GM12878 (cell line): Measurements from ENCODE around the gene CTRB1. TPM values are rescaled to one million over a fixed set of nuclear protein-coding genes. Genes with fewer than 3 reads are reported as not detected.

Source experiments
- ATAC-seq: fragments of 200-7000 bp; cut with Tn5 transposase; 3 replicates; pipeline ENCODE4 v1.9.1; 2020; ENCODE audit warnings: mild to moderate bottlenecking, moderate library complexity
- BruUV-seq: library from RNA; stranded (reverse); fragments of 400-500 nt; replicated peaks from 2 replicates; lab custom pipeline; 2021; lab: Mats Ljungman, UMichigan
- CTCF ChIA-PET: fragments of 300-600 bp; sonication (Branson Sonifier 250); formaldehyde crosslinking; extraction: SDS; loops from one replicate; lab custom pipeline; 2021; ENCODE audit warnings: inconsistent platforms; lab: Yijun Ruan, JAX
- POLR2A ChIA-PET: fragments of 350-600 bp; formaldehyde crosslinking; extraction: SDS; loops from one replicate; lab custom pipeline; 2021; ENCODE audit warnings: inconsistent platforms; lab: Charles Lee
- RAD21 ChIA-PET: fragments of 300-600 bp; sonication (Branson Sonifier 250); formaldehyde crosslinking; loops from one replicate; lab custom pipeline; 2023; ENCODE audit warnings: antibody characterized with exemption; ENCODE audit not compliant: unreplicated experiment; lab: Charles Lee
- SMC1A ChIA-PET: fragments of 300-600 bp; sonication (Branson Sonifier 250); formaldehyde crosslinking; loops from one replicate; lab custom pipeline; 2023; ENCODE audit not compliant: unreplicated experiment, uncharacterized antibody; lab: Charles Lee
- DNase-seq: peaks from one replicate; pipeline ENCODE4 v3.0.0-alpha.2; 2011; ENCODE audit warnings: low read depth, low spot score
- FAIRE-seq: peaks from 3 replicates; lab custom pipeline; 2011; peaks lifted over from hg19 to GRCh38; lab: Jason Lieb, UNC
- H2AFZ ChIP-seq: 2 replicates; pipeline ENCODE4 v1.6.0; 2011; ENCODE audit warnings: low read depth, low read length, control low read depth; ENCODE audit not compliant: control insufficient read depth
- H3K27ac ChIP-seq: 2 replicates; pipeline ENCODE4 v1.5.1; 2011; ENCODE audit warnings: control low read depth; ENCODE audit not compliant: control insufficient read depth, insufficient read depth
- H3K27me3 ChIP-seq, 2 experiments: replicated peaks in 1 of 2; 2 replicates each; pipeline versions ENCODE4 v1.6.0 to v1.6.1; 2011; ENCODE audit warnings: low read length in 1 of 2; ENCODE audit not compliant: control insufficient read depth in 2 of 2, insufficient read depth in 2 of 2
- H3K36me3 ChIP-seq, 2 experiments: 2 replicates each; pipeline ENCODE4 v1.5.1; 2011; ENCODE audit warnings: low read length in 1 of 2; ENCODE audit not compliant: control insufficient read depth in 2 of 2, insufficient read depth in 2 of 2
- H3K4me1 ChIP-seq: 2 replicates; pipeline ENCODE4 v1.6.1; 2011; ENCODE audit warnings: mild to moderate bottlenecking, low read length, moderate library complexity, mixed read lengths; ENCODE audit not compliant: control insufficient read depth, insufficient read depth
- H3K4me2 ChIP-seq: 2 replicates; pipeline ENCODE4 v1.6.0; 2011; ENCODE audit warnings: control low read depth; ENCODE audit not compliant: control insufficient read depth, insufficient read depth
- H3K4me3 ChIP-seq: fragments of 200-600 bp; sonication (generic); 2 replicates; pipeline ENCODE4 v1.5.1; 2016
- H3K79me2 ChIP-seq: 2 replicates; pipeline ENCODE4 v1.6.0; 2011; ENCODE audit warnings: low read length; ENCODE audit not compliant: control insufficient read depth, insufficient read depth
- H3K9ac ChIP-seq: 2 replicates; pipeline ENCODE4 v1.8.0; 2011; ENCODE audit warnings: low read length, control low read depth, mixed read lengths; ENCODE audit not compliant: control insufficient read depth, insufficient read depth
- H3K9me3 ChIP-seq: replicated peaks from 3 replicates; pipeline ENCODE4 v1.5.1; 2011; ENCODE audit warnings: mild to moderate bottlenecking, low read length; ENCODE audit not compliant: control insufficient read depth, insufficient read depth
- H4K20me1 ChIP-seq: 2 replicates; pipeline ENCODE4 v1.6.0; 2011; ENCODE audit not compliant: control insufficient read depth, insufficient read depth
- BACH1 ChIP-seq: fragments of 450-650 bp; IDR thresholded peaks from 2 replicates; pipeline ENCODE4 v1.6.1; 2017; ENCODE audit warnings: mild to moderate bottlenecking, borderline replicate concordance
- BMI1 ChIP-seq: fragments of 450-650 bp; IDR thresholded peaks from 2 replicates; pipeline ENCODE4 v1.6.1; 2016; ENCODE audit warnings: mild to moderate bottlenecking, moderate library complexity, borderline replicate concordance
- EED ChIP-seq: sonication (generic); IDR thresholded peaks from 2 replicates; pipeline ENCODE4 v1.6.1; 2016; ENCODE audit warnings: antibody characterized with exemption, low read depth
- IKZF1 ChIP-seq: fragments of 450-650 bp; conservative IDR thresholded peaks from 2 replicates; pipeline ENCODE4 v1.6.1; 2017; ENCODE audit warnings: antibody characterized with exemption, mild to moderate bottlenecking
- MYC ChIP-seq: IDR thresholded peaks from 2 replicates; pipeline ENCODE4 v1.6.1; 2011; ENCODE audit warnings: mild to moderate bottlenecking, low read length, moderate library complexity, inconsistent platforms; ENCODE audit not compliant: insufficient read depth, insufficient replicate concordance, insufficient read length, severe bottlenecking
- NRF1 ChIP-seq: conservative IDR thresholded peaks from 2 replicates; pipeline ENCODE4 v1.6.1; 2011; ENCODE audit warnings: mild to moderate bottlenecking, low read depth, low read length, improper control_type of control experiment
- PML ChIP-seq: IDR thresholded peaks from 2 replicates; pipeline ENCODE4 v1.6.1; 2012; ENCODE audit warnings: low read length, inconsistent platforms
- POLR2AphosphoS2 ChIP-seq: IDR thresholded peaks from 2 replicates; pipeline ENCODE4 v1.6.1; 2011; ENCODE audit warnings: low read depth, mild to moderate bottlenecking, low read length, improper control_type of control experiment, moderate library complexity
- POU2F2 ChIP-seq: IDR thresholded peaks from 3 replicates; pipeline ENCODE4 v1.6.1; 2011; ENCODE audit warnings: low read depth, mild to moderate bottlenecking, low read length, borderline replicate concordance
- RAD21 ChIP-seq: IDR thresholded peaks from 2 replicates; pipeline ENCODE4 v1.6.1; 2011; ENCODE audit warnings: mild to moderate bottlenecking, low read depth, low read length, moderate library complexity; ENCODE audit not compliant: insufficient read depth
- SMC3 ChIP-seq: IDR thresholded peaks from 2 replicates; pipeline ENCODE4 v1.6.1; 2011; ENCODE audit warnings: low read length, improper control_type of control experiment, borderline replicate concordance
- STAT1 ChIP-seq: fragments of 450-650 bp; conservative IDR thresholded peaks from 2 replicates; pipeline ENCODE4 v1.6.1; 2014; ENCODE audit warnings: antibody characterized with exemption, mild to moderate bottlenecking
- SUZ12 ChIP-seq: fragments of 200-600 bp; sonication (generic); IDR thresholded peaks from one replicate; pipeline ENCODE4 v1.6.1; 2018; ENCODE audit warnings: antibody characterized with exemption, mild to moderate bottlenecking; ENCODE audit not compliant: unreplicated experiment
- ZNF24 ChIP-seq: fragments of 450-650 bp; IDR thresholded peaks from 2 replicates; pipeline ENCODE4 v1.6.1; 2017; ENCODE audit warnings: antibody characterized with exemption, mild to moderate bottlenecking
- ZNF622 ChIP-seq: fragments of 450-650 bp; IDR thresholded peaks from 2 replicates; pipeline ENCODE4 v1.6.1; 2017; ENCODE audit warnings: mild to moderate bottlenecking, inconsistent platforms
- WGBS: methylation state at CpG from one replicate; pipeline ENCODE4 v1.1.6; 2016; ENCODE audit warnings: low lambda C conversion rate; ENCODE audit not compliant: insufficient replicate concordance, insufficient coverage; ENCODE audit errors: missing lambda C conversion rate; 5-methylcytosine and 5-hydroxymethylcytosine counted together
- in situ Hi-C: fragments of 300-500 bp; cut with MboI; formaldehyde crosslinking; loops from 9 replicates; pipeline ENCODE4 v1.14.3; 2018; ENCODE audit warnings: mixed read lengths
- intact Hi-C: fragments of 100-400 bp; cut with micrococcal nuclease; formaldehyde crosslinking; loops from one replicate; pipeline ENCODE4 v1.14.2; 2022; ENCODE audit not compliant: unreplicated experiment
- polyA plus RNA-seq, 11 experiments: library from polyadenylated mRNA; depleted of rRNA in 4 of 11; unstranded in 6 of 11; stranded (reverse) in 5 of 11; fragments of >200 nt; fragmentation: Nextera tagmentation in 4 of 11; fragmentation: Illumina TruSeq in 1 of 11; extraction: Ambion mirVana in 4 of 11; extraction: Trizol in 1 of 11; gene quantifications; 1 replicate in 1 of 11; 2 replicates in 10 of 11; pipeline versions ENCODE4 v1.2.1 to v1.2.3, GENCODE V29; 2011 to 2016; ENCODE audit warnings: inconsistent platforms in 2 of 11, missing spikeins in 2 of 11, low read depth in 1 of 11
- total RNA-seq, 4 experiments: library from RNA; depleted of rRNA in 3 of 4; stranded (reverse); fragments of >200 nt in 3 of 4; fragmentation: Illumina TruSeq in 1 of 4; extraction: Trizol in 1 of 4; gene quantifications; 2 replicates each; pipeline versions ENCODE4 v1.2.1 to v1.2.3, GENCODE V29; 2013 to 2021
- TF ChIP-seq, protein P1 (sequence below): IDR thresholded peaks from 2 replicates; pipeline ENCODE4 v1.6.1; 2011; ENCODE audit warnings: low read depth, low read length, improper control_type of control experiment, borderline replicate concordance
- TF ChIP-seq, protein P2 (sequence below): fragments of 150-350 bp; IDR thresholded peaks from 2 replicates; pipeline ENCODE4 v1.6.1; 2014; ENCODE audit warnings: mild to moderate bottlenecking, low read depth, low read length
- TF ChIP-seq, protein P3 (sequence below): fragments of 450-650 bp; IDR thresholded peaks from 2 replicates; pipeline ENCODE4 v1.6.1; 2017; ENCODE audit warnings: mild to moderate bottlenecking, moderate library complexity

Gene CTRB1
- total and polyA plus RNA-seq, 10 of the 15 experiments (the other 5 are each of a cell fraction or from before 2014, with no cell fraction given), result 0.28 to 4.4 TPM; not detected in 8

DNA sequence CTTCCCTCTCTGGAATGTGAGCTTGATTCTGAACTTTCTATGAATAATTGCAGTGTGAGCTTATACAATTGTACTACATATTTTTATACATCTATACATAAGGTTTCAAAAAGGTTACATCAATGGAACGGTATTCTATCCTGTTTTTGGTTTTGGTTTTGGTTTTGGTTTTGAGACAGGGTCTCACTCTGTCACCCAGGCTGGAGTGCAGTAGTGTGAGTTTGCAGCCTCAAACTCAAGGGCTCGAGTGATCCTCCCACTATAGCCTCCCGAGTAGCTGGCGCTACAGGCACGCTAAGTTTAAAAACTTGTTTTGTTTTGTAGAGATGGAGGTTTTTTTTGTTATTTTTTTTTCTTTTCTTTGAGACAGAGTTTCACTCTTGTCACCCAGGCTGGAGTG lies 1.1 kb downstream of the CTRB1 start (continued):
- TF ChIP-seq, protein P1, sequence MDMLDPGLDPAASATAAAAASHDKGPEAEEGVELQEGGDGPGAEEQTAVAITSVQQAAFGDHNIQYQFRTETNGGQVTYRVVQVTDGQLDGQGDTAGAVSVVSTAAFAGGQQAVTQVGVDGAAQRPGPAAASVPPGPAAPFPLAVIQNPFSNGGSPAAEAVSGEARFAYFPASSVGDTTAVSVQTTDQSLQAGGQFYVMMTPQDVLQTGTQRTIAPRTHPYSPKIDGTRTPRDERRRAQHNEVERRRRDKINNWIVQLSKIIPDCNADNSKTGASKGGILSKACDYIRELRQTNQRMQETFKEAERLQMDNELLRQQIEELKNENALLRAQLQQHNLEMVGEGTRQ, result no peak
- TF ChIP-seq ZNF622, result no peak

DNA sequence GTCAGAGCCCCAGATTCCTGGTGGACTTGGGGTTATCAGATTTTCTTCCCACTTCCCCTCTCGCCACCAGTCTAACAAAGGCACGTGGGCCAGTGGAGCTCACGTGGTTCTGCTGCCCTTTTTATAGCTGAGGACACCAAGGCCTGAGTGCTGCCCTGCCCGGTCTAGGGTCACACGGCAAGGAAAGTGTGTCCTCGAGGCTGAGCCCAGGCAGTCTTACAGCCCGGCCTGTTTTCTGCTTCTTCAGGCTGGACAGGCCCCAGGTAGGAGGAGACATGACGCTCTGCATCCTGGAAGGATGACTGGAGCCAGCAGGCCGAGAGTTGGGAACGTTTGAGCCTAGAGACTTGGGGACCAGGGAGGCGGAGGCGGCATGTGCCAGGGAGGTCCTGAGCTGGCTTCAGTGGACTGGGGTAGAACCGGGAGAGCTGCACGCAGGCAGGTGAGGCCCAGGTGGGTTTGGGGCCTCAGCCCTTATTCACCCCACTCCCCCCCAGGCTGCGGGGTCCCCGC lies 3.5 kb downstream of the CTRB1 start:
- H3K27ac ChIP-seq, result no peak overlapping the region
- H2AFZ ChIP-seq, result no peak overlapping the region
- H4K20me1 ChIP-seq, result no peaks in the 10 kb centered on the region
- no peak overlapping the region for H3K4me2 ChIP-seq
- ChIA-PET RAD21 (interaction anchor here (1.5 kb wide), 1 partner anchor 18 kb away, joined by 3 read pairs; no protein-coding TSS in a partner anchor), POLR2A (no interaction called here), SMC1A (interaction anchor here (0.9 to 1.5 kb wide), 2 partner anchors 23 to 163 kb away, joined by 4 to 6 read pairs; no protein-coding TSS in a partner anchor), CTCF (no interaction called here)
- peaks cover 20% of the 10 kb centered on the region for H3K4me1 ChIP-seq
- ATAC-seq, result no peak
- BruUV-seq, result no TSS peak
- no peak for DNase-seq
- H3K9me3 ChIP-seq, result no peaks in the 10 kb centered on the region
- WGBS, result 51% methylated on average over 16 of the region's 16 CpGs
- in situ Hi-C loops, result no loop called here
- H3K27me3 ChIP-seq, result no peaks in the 10 kb centered on the region
- no peak for FAIRE-seq
- no peak overlapping the region for H3K4me3 ChIP-seq
- H3K36me3 ChIP-seq, result no peaks in the 10 kb centered on the region
- intact Hi-C loops, result no loop called here
- no peak overlapping the region for H3K9ac ChIP-seq
- no peaks in the 10 kb centered on the region for H3K79me2 ChIP-seq
- no peak for TF ChIP-seq IKZF1
- no peak for TF ChIP-seq SMC3
- no peak for TF ChIP-seq POU2F2
- TF ChIP-seq ZNF24, result no peak
- TF ChIP-seq RAD21, result no peak
- TF ChIP-seq, protein P2, sequence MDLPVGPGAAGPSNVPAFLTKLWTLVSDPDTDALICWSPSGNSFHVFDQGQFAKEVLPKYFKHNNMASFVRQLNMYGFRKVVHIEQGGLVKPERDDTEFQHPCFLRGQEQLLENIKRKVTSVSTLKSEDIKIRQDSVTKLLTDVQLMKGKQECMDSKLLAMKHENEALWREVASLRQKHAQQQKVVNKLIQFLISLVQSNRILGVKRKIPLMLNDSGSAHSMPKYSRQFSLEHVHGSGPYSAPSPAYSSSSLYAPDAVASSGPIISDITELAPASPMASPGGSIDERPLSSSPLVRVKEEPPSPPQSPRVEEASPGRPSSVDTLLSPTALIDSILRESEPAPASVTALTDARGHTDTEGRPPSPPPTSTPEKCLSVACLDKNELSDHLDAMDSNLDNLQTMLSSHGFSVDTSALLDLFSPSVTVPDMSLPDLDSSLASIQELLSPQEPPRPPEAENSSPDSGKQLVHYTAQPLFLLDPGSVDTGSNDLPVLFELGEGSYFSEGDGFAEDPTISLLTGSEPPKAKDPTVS, result no peak
- TF ChIP-seq MYC, result no peak
- no peak for TF ChIP-seq NRF1
- no peak for TF ChIP-seq EED
- TF ChIP-seq PML, result no peak
- TF ChIP-seq, protein P3, sequence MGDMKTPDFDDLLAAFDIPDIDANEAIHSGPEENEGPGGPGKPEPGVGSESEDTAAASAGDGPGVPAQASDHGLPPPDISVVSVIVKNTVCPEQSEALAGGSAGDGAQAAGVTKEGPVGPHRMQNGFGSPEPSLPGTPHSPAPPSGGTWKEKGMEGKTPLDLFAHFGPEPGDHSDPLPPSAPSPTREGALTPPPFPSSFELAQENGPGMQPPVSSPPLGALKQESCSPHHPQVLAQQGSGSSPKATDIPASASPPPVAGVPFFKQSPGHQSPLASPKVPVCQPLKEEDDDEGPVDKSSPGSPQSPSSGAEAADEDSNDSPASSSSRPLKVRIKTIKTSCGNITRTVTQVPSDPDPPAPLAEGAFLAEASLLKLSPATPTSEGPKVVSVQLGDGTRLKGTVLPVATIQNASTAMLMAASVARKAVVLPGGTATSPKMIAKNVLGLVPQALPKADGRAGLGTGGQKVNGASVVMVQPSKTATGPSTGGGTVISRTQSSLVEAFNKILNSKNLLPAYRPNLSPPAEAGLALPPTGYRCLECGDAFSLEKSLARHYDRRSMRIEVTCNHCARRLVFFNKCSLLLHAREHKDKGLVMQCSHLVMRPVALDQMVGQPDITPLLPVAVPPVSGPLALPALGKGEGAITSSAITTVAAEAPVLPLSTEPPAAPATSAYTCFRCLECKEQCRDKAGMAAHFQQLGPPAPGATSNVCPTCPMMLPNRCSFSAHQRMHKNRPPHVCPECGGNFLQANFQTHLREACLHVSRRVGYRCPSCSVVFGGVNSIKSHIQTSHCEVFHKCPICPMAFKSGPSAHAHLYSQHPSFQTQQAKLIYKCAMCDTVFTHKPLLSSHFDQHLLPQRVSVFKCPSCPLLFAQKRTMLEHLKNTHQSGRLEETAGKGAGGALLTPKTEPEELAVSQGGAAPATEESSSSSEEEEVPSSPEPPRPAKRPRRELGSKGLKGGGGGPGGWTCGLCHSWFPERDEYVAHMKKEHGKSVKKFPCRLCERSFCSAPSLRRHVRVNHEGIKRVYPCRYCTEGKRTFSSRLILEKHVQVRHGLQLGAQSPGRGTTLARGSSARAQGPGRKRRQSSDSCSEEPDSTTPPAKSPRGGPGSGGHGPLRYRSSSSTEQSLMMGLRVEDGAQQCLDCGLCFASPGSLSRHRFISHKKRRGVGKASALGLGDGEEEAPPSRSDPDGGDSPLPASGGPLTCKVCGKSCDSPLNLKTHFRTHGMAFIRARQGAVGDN, result no peak
- TF ChIP-seq POLR2AphosphoS2, result no peak
- TF ChIP-seq BACH1, result no peak
- no peak for TF ChIP-seq BMI1
- TF ChIP-seq SUZ12, result no peak
- TF ChIP-seq STAT1, result no peak
